ENCODE measurements around the gene CCZ1. TPM values are rescaled to one million over a fixed set of nuclear protein-coding genes. Genes with fewer than 3 reads are reported as not detected.
"Not testable (repeated sequence)": the region's sequence is repeated elsewhere in the genome, so short reads cannot be mapped to it uniquely, and the experiment has no call there.

The CCZ1 gene
- total and polyA plus RNA-seq, 10 of the 15 experiments (the other 5 are each of a cell fraction or from before 2014, with no cell fraction given) = 26.6 to 109 (median 66.3) TPM

DNA sequence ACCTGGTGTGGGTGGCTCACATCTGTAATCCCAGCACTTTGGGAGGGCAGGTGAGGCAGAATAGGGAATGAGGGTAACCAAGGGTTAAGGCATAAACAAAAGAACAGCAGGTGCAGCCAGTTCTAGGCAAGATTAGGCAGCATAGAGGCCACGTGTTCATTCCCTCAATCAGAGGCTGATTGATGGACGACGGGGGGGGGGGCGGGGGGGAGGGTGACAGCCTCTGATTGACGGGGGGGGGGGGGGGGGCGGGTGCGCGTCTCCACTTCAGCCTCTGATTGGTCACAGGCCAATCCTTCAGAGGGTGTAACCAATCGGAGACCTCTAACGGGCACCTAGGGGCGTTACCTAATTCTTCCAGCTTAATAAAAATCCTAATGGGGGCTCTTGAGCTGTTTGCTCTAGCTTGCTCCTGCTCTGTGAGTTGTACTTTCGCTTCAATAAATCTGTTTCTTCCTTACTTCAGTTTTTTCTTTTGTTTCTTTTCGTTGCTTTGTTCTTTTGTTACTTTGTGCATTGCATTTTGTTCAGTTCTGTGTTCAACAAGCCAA is 1.1 kb upstream of the CCZ1 start:
- RAD21 ChIA-PET (ENCODE audit: unreplicated experiment); H3K79me2 ChIP-seq (ENCODE audit: control insufficient read depth, insufficient read depth, low read length); H3K4me1 ChIP-seq (ENCODE audit: control insufficient read depth, insufficient read depth, low read length); H3K36me3 ChIP-seq (ENCODE audit: control insufficient read depth in 2 of 2, insufficient read depth in 2 of 2, low read length in 1 of 2); FAIRE-seq; intact Hi-C loops (cut with micrococcal nuclease; ENCODE audit: unreplicated experiment); POLR2A ChIA-PET; SMC1A ChIA-PET (ENCODE audit: uncharacterized antibody, unreplicated experiment); BruUV-seq (replicated peaks); DNase-seq (ENCODE audit: low read depth, low spot score); H3K27ac ChIP-seq (ENCODE audit: control insufficient read depth, insufficient read depth); H3K4me3 ChIP-seq; H2AFZ ChIP-seq (ENCODE audit: control insufficient read depth, low read depth, low read length); in situ Hi-C loops (cut with MboI); H3K27me3 ChIP-seq (replicated peaks in 1 of 2; ENCODE audit: control insufficient read depth in 2 of 2, insufficient read depth in 2 of 2, low read length in 1 of 2); H4K20me1 ChIP-seq (ENCODE audit: control insufficient read depth, insufficient read depth); CTCF ChIA-PET; H3K9me3 ChIP-seq (replicated peaks; ENCODE audit: control insufficient read depth, insufficient read depth, low read length); H3K9ac ChIP-seq (ENCODE audit: control insufficient read depth, insufficient read depth, low read length): not testable (repeated sequence)
- TF ChIP-seq NFYB (IDR thresholded peaks at IDR 0.05; ENCODE audit: insufficient read depth, low read depth, low read length) = 0 out of 2 replicates have a peak, but pooled peaks have one; percentile 35
- peak; percentile 85 for TF ChIP-seq PKNOX1 (IDR thresholded peaks at IDR 0.05)
- peak; percentile 75 for ATAC-seq
- H3K4me2 ChIP-seq (ENCODE audit: control insufficient read depth, insufficient read depth) = peak overlapping the region; percentile 31
- 92% methylated on average over 5 of the region's 13 CpGs for WGBS (ENCODE audit: insufficient coverage, insufficient replicate concordance, low lambda C conversion rate, missing lambda C conversion rate)

DNA sequence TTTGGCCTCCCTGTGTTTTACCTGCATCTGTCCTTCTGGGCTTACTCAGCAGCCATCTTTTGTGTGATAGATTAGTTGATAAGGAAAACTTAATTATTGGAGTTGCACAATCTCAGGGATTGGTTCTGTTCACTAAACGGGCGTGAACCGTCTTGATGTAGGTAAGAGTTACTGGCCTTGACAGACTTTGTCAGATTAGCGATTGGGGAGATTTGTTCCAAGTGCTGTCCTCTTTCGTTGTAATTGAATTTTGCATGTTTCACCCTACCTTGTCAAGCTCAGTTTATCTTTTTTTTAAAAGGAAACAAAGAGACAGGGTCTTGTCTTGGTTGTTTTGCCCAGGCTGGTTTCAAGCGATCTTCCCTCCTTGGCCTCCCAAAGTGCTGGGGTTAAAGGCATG is 4.5 kb downstream of the CCZ1 start:
- intact Hi-C loops (cut with micrococcal nuclease; ENCODE audit: unreplicated experiment); H3K36me3 ChIP-seq (ENCODE audit: control insufficient read depth in 2 of 2, insufficient read depth in 2 of 2, low read length in 1 of 2); SMC1A ChIA-PET (ENCODE audit: uncharacterized antibody, unreplicated experiment); ATAC-seq; H3K4me3 ChIP-seq; CTCF ChIA-PET; H3K27me3 ChIP-seq (replicated peaks in 1 of 2; ENCODE audit: control insufficient read depth in 2 of 2, insufficient read depth in 2 of 2, low read length in 1 of 2); H4K20me1 ChIP-seq (ENCODE audit: control insufficient read depth, insufficient read depth); DNase-seq (ENCODE audit: low read depth, low spot score); POLR2A ChIA-PET; H3K9ac ChIP-seq (ENCODE audit: control insufficient read depth, insufficient read depth, low read length); FAIRE-seq; H3K9me3 ChIP-seq (replicated peaks; ENCODE audit: control insufficient read depth, insufficient read depth, low read length); in situ Hi-C loops (cut with MboI); BruUV-seq (replicated peaks); H3K27ac ChIP-seq (ENCODE audit: control insufficient read depth, insufficient read depth); RAD21 ChIA-PET (ENCODE audit: unreplicated experiment); H3K4me2 ChIP-seq (ENCODE audit: control insufficient read depth, insufficient read depth); H3K4me1 ChIP-seq (ENCODE audit: control insufficient read depth, insufficient read depth, low read length); H3K79me2 ChIP-seq (ENCODE audit: control insufficient read depth, insufficient read depth, low read length); H2AFZ ChIP-seq (ENCODE audit: control insufficient read depth, low read depth, low read length): not testable (repeated sequence)
- WGBS (ENCODE audit: insufficient coverage, insufficient replicate concordance, low lambda C conversion rate, missing lambda C conversion rate) = 98% methylated on average over 6 of the region's 6 CpGs

DNA sequence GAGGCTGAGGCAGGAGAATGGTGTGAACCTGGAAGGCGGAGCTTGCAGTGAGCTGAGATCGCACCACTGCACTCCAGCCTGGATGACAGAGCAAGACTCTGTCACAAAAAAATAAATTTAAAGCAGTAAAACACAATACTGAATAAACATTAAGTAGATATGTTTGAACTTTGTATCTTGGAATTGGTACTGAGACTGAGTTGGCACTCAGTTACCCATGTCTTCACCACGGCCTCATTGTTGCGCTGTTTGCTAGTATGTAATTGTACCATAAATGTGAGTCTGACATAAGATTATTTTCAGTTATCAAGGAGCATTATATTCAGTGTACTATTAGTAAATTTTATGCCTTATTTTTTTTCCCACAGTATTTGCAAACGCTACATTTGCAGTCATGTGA is 6.2 kb downstream of the CCZ1 start:
- H3K27ac ChIP-seq (ENCODE audit: control insufficient read depth, insufficient read depth); BruUV-seq (replicated peaks); intact Hi-C loops (cut with micrococcal nuclease; ENCODE audit: unreplicated experiment); SMC1A ChIA-PET (ENCODE audit: uncharacterized antibody, unreplicated experiment); H3K9ac ChIP-seq (ENCODE audit: control insufficient read depth, insufficient read depth, low read length); H3K36me3 ChIP-seq (ENCODE audit: control insufficient read depth in 2 of 2, insufficient read depth in 2 of 2, low read length in 1 of 2); H3K4me3 ChIP-seq; H3K9me3 ChIP-seq (replicated peaks; ENCODE audit: control insufficient read depth, insufficient read depth, low read length); in situ Hi-C loops (cut with MboI); CTCF ChIA-PET; H3K4me1 ChIP-seq (ENCODE audit: control insufficient read depth, insufficient read depth, low read length); POLR2A ChIA-PET; H3K27me3 ChIP-seq (replicated peaks in 1 of 2; ENCODE audit: control insufficient read depth in 2 of 2, insufficient read depth in 2 of 2, low read length in 1 of 2); H3K79me2 ChIP-seq (ENCODE audit: control insufficient read depth, insufficient read depth, low read length); H2AFZ ChIP-seq (ENCODE audit: control insufficient read depth, low read depth, low read length); DNase-seq (ENCODE audit: low read depth, low spot score); FAIRE-seq; H3K4me2 ChIP-seq (ENCODE audit: control insufficient read depth, insufficient read depth); H4K20me1 ChIP-seq (ENCODE audit: control insufficient read depth, insufficient read depth); ATAC-seq; RAD21 ChIA-PET (ENCODE audit: unreplicated experiment): not testable (repeated sequence)
- 92% methylated on average over 5 of the region's 5 CpGs for WGBS (ENCODE audit: insufficient coverage, insufficient replicate concordance, low lambda C conversion rate, missing lambda C conversion rate)

DNA sequence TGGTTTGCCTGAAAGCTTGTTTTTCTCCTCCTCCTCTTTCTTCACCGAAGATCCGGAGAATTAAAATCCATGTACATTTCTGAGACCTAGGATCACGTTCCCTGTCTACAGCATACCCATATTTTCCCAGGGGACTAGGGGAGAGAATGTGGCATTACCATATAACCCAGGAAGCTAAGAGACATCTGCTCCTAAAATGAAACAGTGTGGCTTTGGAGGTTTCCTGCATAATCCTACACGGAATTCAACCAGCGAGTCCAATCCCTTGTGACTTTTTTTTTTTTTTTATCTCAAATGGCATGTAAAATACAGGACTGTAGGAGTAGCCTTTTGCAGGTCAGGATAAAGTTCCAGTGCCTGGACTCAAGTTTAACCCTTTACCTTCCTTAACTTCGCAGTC is 10.3 kb downstream of the CCZ1 start:
- H3K36me3 ChIP-seq (ENCODE audit: control insufficient read depth in 2 of 2, insufficient read depth in 2 of 2, low read length in 1 of 2); H3K79me2 ChIP-seq (ENCODE audit: control insufficient read depth, insufficient read depth, low read length); H3K9me3 ChIP-seq (replicated peaks; ENCODE audit: control insufficient read depth, insufficient read depth, low read length); H3K4me2 ChIP-seq (ENCODE audit: control insufficient read depth, insufficient read depth); BruUV-seq (replicated peaks); RAD21 ChIA-PET (ENCODE audit: unreplicated experiment); intact Hi-C loops (cut with micrococcal nuclease; ENCODE audit: unreplicated experiment); in situ Hi-C loops (cut with MboI); SMC1A ChIA-PET (ENCODE audit: uncharacterized antibody, unreplicated experiment); DNase-seq (ENCODE audit: low read depth, low spot score); H4K20me1 ChIP-seq (ENCODE audit: control insufficient read depth, insufficient read depth); FAIRE-seq; H3K4me3 ChIP-seq; H3K9ac ChIP-seq (ENCODE audit: control insufficient read depth, insufficient read depth, low read length); H2AFZ ChIP-seq (ENCODE audit: control insufficient read depth, low read depth, low read length); H3K27me3 ChIP-seq (replicated peaks in 1 of 2; ENCODE audit: control insufficient read depth in 2 of 2, insufficient read depth in 2 of 2, low read length in 1 of 2); H3K4me1 ChIP-seq (ENCODE audit: control insufficient read depth, insufficient read depth, low read length); H3K27ac ChIP-seq (ENCODE audit: control insufficient read depth, insufficient read depth); CTCF ChIA-PET; ATAC-seq; POLR2A ChIA-PET: not testable (repeated sequence)
- WGBS (ENCODE audit: insufficient coverage, insufficient replicate concordance, low lambda C conversion rate, missing lambda C conversion rate) = 95% methylated on average over 4 of the region's 6 CpGs

All from GM12878 (cell line).